GM23248 (cell line): ENCODE measurements around the gene GNAS. TPM values are rescaled to one million over a fixed set of nuclear protein-coding genes. Genes with fewer than 3 reads are reported as not detected.

Source experiments
- DNase-seq: peaks from one replicate; pipeline ENCODE4 v3.0.0-alpha.2; 2015
- H2AFZ ChIP-seq: fragments of 200-600 bp; sonication (generic); 2 replicates; pipeline ENCODE4 v1.6.1; 2016; ENCODE audit warnings: antibody characterized with exemption
- H3F3A ChIP-seq: fragments of 200-600 bp; sonication (generic); 2 replicates; pipeline ENCODE4 v1.6.1; 2016; ENCODE audit warnings: mild to moderate bottlenecking, antibody characterized with exemption, mixed run types; ENCODE audit not compliant: insufficient read depth
- H3K27ac ChIP-seq: fragments of 200-600 bp; sonication (generic); 2 replicates; pipeline ENCODE4 v1.5.1; 2016; ENCODE audit warnings: mild to moderate bottlenecking
- H3K27me3 ChIP-seq: fragments of 200-600 bp; sonication (generic); replicated peaks from 2 replicates; pipeline ENCODE4 v1.6.1; 2016; ENCODE audit warnings: mild to moderate bottlenecking; ENCODE audit not compliant: insufficient read depth
- H3K36me3 ChIP-seq: fragments of 200-600 bp; sonication (generic); 2 replicates; pipeline ENCODE4 v1.6.1; 2016; ENCODE audit warnings: low read depth, mild to moderate bottlenecking
- H3K4me1 ChIP-seq: fragments of 200-600 bp; sonication (generic); 2 replicates; pipeline ENCODE4 v1.6.1; 2016; ENCODE audit warnings: mild to moderate bottlenecking; ENCODE audit not compliant: insufficient read depth
- H3K4me2 ChIP-seq: fragments of 200-600 bp; sonication (generic); one replicate; pipeline ENCODE4 v1.6.1; 2016; ENCODE audit warnings: mild to moderate bottlenecking; ENCODE audit not compliant: unreplicated experiment
- H3K4me3 ChIP-seq: fragments of 200-600 bp; sonication (generic); 2 replicates; pipeline ENCODE4 v1.5.1; 2016; ENCODE audit warnings: mild to moderate bottlenecking
- H3K79me2 ChIP-seq: fragments of 200-600 bp; sonication (generic); 2 replicates; pipeline ENCODE4 v1.6.1; 2016; ENCODE audit warnings: mild to moderate bottlenecking; ENCODE audit not compliant: insufficient read depth
- H3K9ac ChIP-seq: fragments of 200-600 bp; sonication (generic); 2 replicates; pipeline ENCODE4 v1.6.1; 2016; ENCODE audit warnings: mild to moderate bottlenecking
- H3K9me2 ChIP-seq: fragments of 200-600 bp; sonication (generic); 2 replicates; pipeline ENCODE4 v1.6.1; 2016; ENCODE audit warnings: mixed run types, mild to moderate bottlenecking, moderate library complexity; ENCODE audit not compliant: insufficient read depth
- H3K9me3 ChIP-seq: fragments of 200-600 bp; sonication (generic); one replicate; pipeline ENCODE4 v1.6.1; 2017; ENCODE audit warnings: low read depth
- H4K20me1 ChIP-seq: fragments of 200-600 bp; sonication (generic); 2 replicates; pipeline ENCODE4 v1.6.0; 2016; ENCODE audit not compliant: insufficient read depth
- EZH2 ChIP-seq: fragments of 200-600 bp; sonication (generic); IDR thresholded peaks from 2 replicates; pipeline ENCODE4 v1.6.1; 2018; ENCODE audit warnings: antibody characterized with exemption, mild to moderate bottlenecking; ENCODE audit not compliant: insufficient read depth, poor library complexity, severe bottlenecking
- EZH2phosphoT487 ChIP-seq: fragments of 200-600 bp; sonication (generic); IDR thresholded peaks from 2 replicates; pipeline ENCODE4 v1.6.1; 2018; ENCODE audit warnings: antibody characterized with exemption, moderate library complexity, mild to moderate bottlenecking, low read depth; ENCODE audit not compliant: insufficient read depth
- WGBS, 2 experiments: methylation state at CpG; one replicate each; pipeline ENCODE4 v1.1.6; 2015 to 2017; ENCODE audit warnings: low lambda C conversion rate in 2 of 2, low coverage in 1 of 2; ENCODE audit errors: missing lambda C conversion rate in 2 of 2; 5-methylcytosine and 5-hydroxymethylcytosine counted together
- in situ Hi-C: fragments of 300-500 bp; cut with MboI; formaldehyde crosslinking; loops from 2 replicates; pipeline ENCODE4 v1.15.0; 2020
- polyA plus RNA-seq: library from polyadenylated mRNA; unstranded; fragments of >200 nt; fragmentation: Nextera tagmentation; extraction: Ambion mirVana; gene quantifications from 2 replicates; pipeline ENCODE4 v1.2.1, GENCODE V29; 2016
- total RNA-seq: library from RNA; depleted of rRNA; stranded (reverse); fragments of >200 nt; shearing (Covaris generic); gene quantifications from 2 replicates; pipeline ENCODE4 v1.2.3, GENCODE V29; 2014

The GNAS gene
- total and polyA plus RNA-seq, 2 experiments from 2014 or later = 421 to 904 TPM

GRCh38 chr20:58877050-58877975 is 24.8 kb downstream of the GNAS start:
- Histone ChIP-seq H3F3A (no peaks in the 10 kb centered on the region), H4K20me1 (no peaks in the 10 kb centered on the region), H2AFZ (no peak overlapping the region), H3K4me3 (no peak overlapping the region), H3K27ac (no peak overlapping the region), H3K9me2 (no peaks in the 10 kb centered on the region), H3K36me3 (no peaks in the 10 kb centered on the region), H3K79me2 (no peaks in the 10 kb centered on the region), H3K9ac (no peak overlapping the region), H3K9me3 (no peaks in the 10 kb centered on the region), H3K4me1 (no peaks in the 10 kb centered on the region), H3K27me3 (no peaks in the 10 kb centered on the region), H3K4me2 (no peak overlapping the region)
- WGBS, 2 experiments = 66 to 73% methylated on average over 11 of the region's 11 CpGs
- DNase-seq = no peak
- in situ Hi-C loops = loop anchor here (10.0 kb wide), 1 partner anchor 337 kb away; no protein-coding TSS in a partner anchor
- TF ChIP-seq EZH2phosphoT487 = no peak
- no peak for TF ChIP-seq EZH2

GRCh38 chr20:58877976-58878360 is 25.5 kb downstream of the GNAS start:
- no peak overlapping the region for H3K4me3 ChIP-seq
- H3F3A ChIP-seq = no peaks in the 10 kb centered on the region
- 0 out of 2 replicates have a peak, but pooled peaks cover 3% of the 10 kb centered on the region for H3K4me1 ChIP-seq
- no peak overlapping the region for H3K9ac ChIP-seq
- H3K27me3 ChIP-seq = no peaks in the 10 kb centered on the region
- no peaks in the 10 kb centered on the region for H3K9me2 ChIP-seq
- H3K79me2 ChIP-seq = no peaks in the 10 kb centered on the region
- H3K27ac ChIP-seq = no peak overlapping the region
- no peak overlapping the region for H3K4me2 ChIP-seq
- no peaks in the 10 kb centered on the region for H3K9me3 ChIP-seq
- WGBS, 2 experiments = 90 to 91% methylated on average over 4 of the region's 4 CpGs
- in situ Hi-C loops = loop anchor here (10.0 kb wide), 1 partner anchor 337 kb away; no protein-coding TSS in a partner anchor
- no peak for DNase-seq
- TF ChIP-seq EZH2 (no peak), EZH2phosphoT487 (no peak)
- no peak overlapping the region for H2AFZ ChIP-seq
- no peaks in the 10 kb centered on the region for H3K36me3 ChIP-seq
- no peaks in the 10 kb centered on the region for H4K20me1 ChIP-seq

GRCh38 chr20:58878399-58878798 is 25.9 kb downstream of the GNAS start:
- no peaks in the 10 kb centered on the region for H3K36me3 ChIP-seq
- no peaks in the 10 kb centered on the region for H3K9me3 ChIP-seq
- no peak overlapping the region for H3K27ac ChIP-seq
- 0 out of 2 replicates have a peak, but pooled peaks cover 7% of the 10 kb centered on the region for H3K4me1 ChIP-seq
- no peak overlapping the region for H3K4me3 ChIP-seq
- no peak overlapping the region for H3K4me2 ChIP-seq
- no peaks in the 10 kb centered on the region for H3K79me2 ChIP-seq
- no peaks in the 10 kb centered on the region for H3F3A ChIP-seq
- no peak for DNase-seq
- H3K9ac ChIP-seq = no peak overlapping the region
- in situ Hi-C loops = loop anchor here (10.0 kb wide), 1 partner anchor 336 kb away; no protein-coding TSS in a partner anchor
- H4K20me1 ChIP-seq = no peaks in the 10 kb centered on the region
- no peaks in the 10 kb centered on the region for H3K27me3 ChIP-seq
- TF ChIP-seq EZH2 (no peak), EZH2phosphoT487 (no peak)
- 90 to 94% methylated on average over 4 of the region's 4 CpGs for WGBS, 2 experiments
- H3K9me2 ChIP-seq = no peaks in the 10 kb centered on the region
- no peak overlapping the region for H2AFZ ChIP-seq

GRCh38 chr20:58880441-58880840 is 27.9 kb downstream of the GNAS start:
- Histone ChIP-seq H3K9me3 (no peaks in the 10 kb centered on the region), H3K9ac (no peak overlapping the region), H3K79me2 (no peaks in the 10 kb centered on the region), H3K4me3 (no peak overlapping the region), H3K4me2 (no peak overlapping the region), H3K36me3 (no peaks in the 10 kb centered on the region), H3K4me1 (0 out of 2 replicates have a peak, but pooled peaks cover 10% of the 10 kb centered on the region), H3K9me2 (no peaks in the 10 kb centered on the region), H2AFZ (no peak overlapping the region), H3F3A (no peaks in the 10 kb centered on the region), H3K27ac (no peak overlapping the region), H3K27me3 (no peaks in the 10 kb centered on the region), H4K20me1 (no peaks in the 10 kb centered on the region)
- DNase-seq = no peak
- 74 to 95% methylated on average over 1 of the region's 1 CpG for WGBS, 2 experiments
- in situ Hi-C loops = no loop called here
- no peak for TF ChIP-seq EZH2
- no peak for TF ChIP-seq EZH2phosphoT487
